SJSA1 (cell line): ENCODE data around the gene PGM5. TPM values are rescaled to one million over a fixed set of nuclear protein-coding genes. Genes with fewer than 3 reads are reported as not detected.
A peak's percentile ranks its signal among the peaks of the same experiment; 100 is the strongest.

ENCODE experiments used
- DNase-seq, 2 experiments: peaks; one replicate each; pipeline ENCODE4 v3.0.0-alpha.2; 2015 to 2020; ENCODE audit warnings: low spot score in 2 of 2, low read depth in 1 of 2
- H3K27ac ChIP-seq: fragments of 250-450 bp; sonication (Bioruptor Pico); 2 replicates; pipeline ENCODE4 v1.5.1; 2020; ENCODE audit warnings: mild to moderate bottlenecking, moderate library complexity
- H3K27me3 ChIP-seq: fragments of 250-450 bp; sonication (Bioruptor Pico); replicated peaks from 2 replicates; pipeline ENCODE4 v1.5.1; 2020; ENCODE audit warnings: mild to moderate bottlenecking, moderate library complexity
- H3K36me3 ChIP-seq: fragments of 250-450 bp; sonication (Bioruptor Pico); 2 replicates; pipeline ENCODE4 v1.5.1; 2020; ENCODE audit warnings: mild to moderate bottlenecking
- H3K4me1 ChIP-seq: fragments of 250-450 bp; sonication (Bioruptor Pico); replicated peaks from 2 replicates; pipeline ENCODE4 v1.6.1; 2021; ENCODE audit warnings: mild to moderate bottlenecking
- H3K4me3 ChIP-seq: fragments of 250-450 bp; sonication (Bioruptor Pico); 2 replicates; pipeline ENCODE4 v1.5.1; 2020; ENCODE audit warnings: mild to moderate bottlenecking
- H3K9me3 ChIP-seq: fragments of 250-450 bp; sonication (Bioruptor Pico); replicated peaks from 2 replicates; pipeline ENCODE4 v1.5.1; 2020; ENCODE audit warnings: mild to moderate bottlenecking
- total RNA-seq: library from RNA; depleted of rRNA; stranded (reverse); fragments of >200 nt; shearing (Covaris generic); gene quantifications from 2 replicates; pipeline ENCODE4 v1.2.3, GENCODE V29; 2014

Gene PGM5
- total RNA-seq, 1 experiment from 2014 or later, result 0.03 TPM

DNA sequence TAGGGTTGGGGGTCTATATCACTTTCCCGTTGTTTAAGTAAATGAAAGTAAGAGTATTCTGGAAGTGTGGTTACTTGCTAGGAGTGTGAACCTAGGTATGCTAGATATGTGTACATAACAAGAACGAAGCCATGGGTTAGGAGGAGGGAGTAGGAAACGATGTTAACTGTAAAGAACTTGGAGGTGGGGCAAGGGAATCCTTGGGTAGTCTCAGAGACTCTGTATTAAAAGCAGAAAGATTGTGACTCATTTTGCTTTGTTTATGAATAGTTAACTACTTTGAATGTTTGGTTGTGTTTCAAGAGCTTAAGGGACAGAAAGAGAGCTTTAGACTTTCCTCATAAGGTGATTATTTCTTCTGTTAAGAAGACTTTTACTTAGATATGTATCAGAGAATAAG lies 124.4 kb downstream of the PGM5 start:
- Histone ChIP-seq H3K9me3 (no peaks in the 10 kb centered on the region), H3K4me1 (no peaks in the 10 kb centered on the region), H3K27ac (no peak overlapping the region), H3K4me3 (no peak overlapping the region), H3K27me3 (no peaks in the 10 kb centered on the region), H3K36me3 (no peaks in the 10 kb centered on the region)
- no peak for DNase-seq

DNA sequence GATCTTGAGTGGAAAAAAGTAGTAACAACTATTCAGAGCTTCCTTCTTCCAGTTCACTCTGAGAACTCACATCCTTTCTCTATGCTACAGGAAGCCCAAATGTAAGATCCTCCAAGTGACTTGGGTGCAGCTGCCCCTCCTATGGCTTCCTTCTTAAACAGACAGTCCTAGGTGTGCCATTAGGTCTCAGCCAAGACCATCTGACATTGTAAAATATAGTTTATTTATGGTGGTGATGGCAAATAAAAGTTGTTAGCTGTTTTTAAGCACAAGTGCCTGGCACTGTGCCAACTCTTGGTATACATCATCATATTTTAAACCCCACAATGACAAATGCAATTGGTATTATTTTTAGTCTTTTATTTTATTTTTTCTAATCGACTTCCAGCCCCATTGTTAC lies 126.1 kb downstream of the PGM5 start:
- no peaks in the 10 kb centered on the region for H3K4me1 ChIP-seq
- DNase-seq, result no peak
- H3K4me3 ChIP-seq, result no peak overlapping the region
- H3K27me3 ChIP-seq, result no peaks in the 10 kb centered on the region
- H3K36me3 ChIP-seq, result no peaks in the 10 kb centered on the region
- H3K27ac ChIP-seq, result no peak overlapping the region
- no peaks in the 10 kb centered on the region for H3K9me3 ChIP-seq

DNA sequence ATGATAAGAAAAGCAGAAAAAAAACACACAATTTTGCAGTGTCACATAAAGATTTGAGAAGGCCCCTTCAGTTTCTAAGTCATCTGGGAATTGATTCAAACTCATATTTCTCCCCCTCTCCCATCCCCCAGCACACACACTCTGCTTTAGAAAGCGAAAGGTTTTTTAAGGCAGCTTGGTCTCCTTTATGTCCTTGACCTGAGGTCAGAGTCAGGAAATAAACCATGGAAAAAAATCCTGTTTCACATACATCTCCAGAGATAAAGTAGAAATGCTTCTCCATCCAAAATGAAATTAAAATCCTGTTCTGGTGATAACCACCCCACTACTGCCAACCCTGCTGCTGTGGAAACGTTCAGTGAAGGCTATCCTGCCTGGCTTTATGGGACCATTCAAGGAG lies 131.7 kb downstream of the PGM5 start:
- no peaks in the 10 kb centered on the region for H3K36me3 ChIP-seq
- H3K4me1 ChIP-seq, result no peaks in the 10 kb centered on the region
- H3K27ac ChIP-seq, result no peak overlapping the region
- H3K9me3 ChIP-seq, result no peaks in the 10 kb centered on the region
- H3K4me3 ChIP-seq, result no peak overlapping the region
- no peak for DNase-seq
- H3K27me3 ChIP-seq, result 0 out of 2 replicates have a peak, but pooled peaks cover 2% of the 10 kb centered on the region

DNA sequence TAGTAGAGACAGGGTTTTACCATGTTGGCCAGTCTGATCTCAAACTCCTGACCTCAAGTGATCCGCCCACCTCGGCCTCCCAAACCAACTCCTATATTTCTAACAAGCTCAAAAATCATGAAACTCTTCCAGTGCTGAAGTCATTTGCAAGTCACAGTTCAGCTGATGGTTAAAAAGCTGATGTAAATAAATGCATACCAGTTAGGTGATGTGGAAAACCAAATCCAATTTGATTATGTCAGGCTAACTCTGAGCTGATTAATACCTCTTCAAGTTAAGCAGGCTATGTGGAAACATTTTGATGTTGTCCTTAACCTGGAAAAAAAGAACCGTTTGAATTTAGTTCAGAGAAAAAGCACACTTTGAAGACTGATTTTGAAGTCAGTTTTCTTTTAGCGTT lies 133.2 kb downstream of the PGM5 start:
- H3K27ac ChIP-seq, result no peak overlapping the region
- H3K27me3 ChIP-seq, result 0 out of 2 replicates have a peak, but pooled peaks cover 2% of the 10 kb centered on the region
- no peaks in the 10 kb centered on the region for H3K4me1 ChIP-seq
- DNase-seq, result no peak
- no peaks in the 10 kb centered on the region for H3K36me3 ChIP-seq
- no peak overlapping the region for H3K4me3 ChIP-seq
- H3K9me3 ChIP-seq, result no peaks in the 10 kb centered on the region

- H3K4me1 ChIP-seq, result no peaks in the 10 kb centered on the region
- no peak overlapping the region for H3K4me3 ChIP-seq
- DNase-seq, result no peak
- H3K9me3 ChIP-seq, result no peaks in the 10 kb centered on the region
- 0 out of 2 replicates have a peak, but pooled peaks cover 2% of the 10 kb centered on the region for H3K27me3 ChIP-seq
- no peaks in the 10 kb centered on the region for H3K36me3 ChIP-seq
- H3K27ac ChIP-seq, result no peak overlapping the region
Observed at GRCh38 chr9:68492806-68493205, 136.4 kb downstream of the PGM5 start.

GRCh38 chr9:68493541-68493940 lies 137.1 kb downstream of the PGM5 start:
- H3K27ac ChIP-seq, result no peak overlapping the region
- 0 out of 2 replicates have a peak, but pooled peaks cover 2% of the 10 kb centered on the region for H3K27me3 ChIP-seq
- H3K36me3 ChIP-seq, result no peaks in the 10 kb centered on the region
- no peak for DNase-seq
- no peaks in the 10 kb centered on the region for H3K9me3 ChIP-seq
- H3K4me1 ChIP-seq, result no peaks in the 10 kb centered on the region
- H3K4me3 ChIP-seq, result no peak overlapping the region

- DNase-seq, result no peak
- no peak overlapping the region for H3K27ac ChIP-seq
- H3K9me3 ChIP-seq, result no peaks in the 10 kb centered on the region
- 0 out of 2 replicates have a peak, but pooled peaks cover 2% of the 10 kb centered on the region for H3K27me3 ChIP-seq
- H3K4me1 ChIP-seq, result no peaks in the 10 kb centered on the region
- H3K36me3 ChIP-seq, result no peaks in the 10 kb centered on the region
- no peak overlapping the region for H3K4me3 ChIP-seq
Observed at GRCh38 chr9:68493958-68494577, 137.7 kb downstream of the PGM5 start.

GRCh38 chr9:68495247-68495646 lies 138.8 kb downstream of the PGM5 start:
- Histone ChIP-seq H3K4me3 (no peak overlapping the region), H3K9me3 (no peaks in the 10 kb centered on the region), H3K4me1 (no peaks in the 10 kb centered on the region), H3K27me3 (0 out of 2 replicates have a peak, but pooled peaks cover 2% of the 10 kb centered on the region), H3K27ac (no peak overlapping the region), H3K36me3 (no peaks in the 10 kb centered on the region)
- no peak for DNase-seq

GRCh38 chr9:68496356-68496755 lies 139.9 kb downstream of the PGM5 start:
- no peaks in the 10 kb centered on the region for H3K4me1 ChIP-seq
- no peak for DNase-seq

DNA sequence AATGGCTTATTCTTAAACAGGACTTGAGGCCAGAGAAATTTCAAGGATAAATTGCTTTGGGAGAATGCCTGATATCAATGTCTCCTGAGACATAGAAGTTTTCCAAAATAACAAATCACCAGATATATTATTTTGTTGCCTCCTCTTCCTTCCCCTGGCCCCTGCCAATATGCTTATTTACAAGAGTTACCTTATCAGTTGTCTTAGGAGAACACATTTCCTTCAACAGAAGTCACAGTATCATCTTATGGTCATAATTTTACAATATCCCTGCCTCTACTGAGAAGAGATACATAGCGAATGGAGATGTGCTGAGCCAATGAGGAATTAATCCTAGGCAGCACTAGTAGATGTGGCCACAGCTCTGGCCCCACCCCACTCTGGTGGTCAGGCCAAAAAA lies 141.2 kb downstream of the PGM5 start:
- Histone ChIP-seq H3K27ac (no peak overlapping the region), H3K9me3 (no peaks in the 10 kb centered on the region), H3K4me1 (no peaks in the 10 kb centered on the region), H3K36me3 (no peaks in the 10 kb centered on the region), H3K27me3 (no peaks in the 10 kb centered on the region), H3K4me3 (no peak overlapping the region)
- DNase-seq, result no peak

More at GRCh38 chr9:68496356-68496755, 139.9 kb downstream of the PGM5 start:
- Histone ChIP-seq H3K27me3 (no peaks in the 10 kb centered on the region), H3K9me3 (no peaks in the 10 kb centered on the region), H3K36me3 (no peaks in the 10 kb centered on the region), H3K4me3 (no peak overlapping the region), H3K27ac (no peak overlapping the region)

DNA sequence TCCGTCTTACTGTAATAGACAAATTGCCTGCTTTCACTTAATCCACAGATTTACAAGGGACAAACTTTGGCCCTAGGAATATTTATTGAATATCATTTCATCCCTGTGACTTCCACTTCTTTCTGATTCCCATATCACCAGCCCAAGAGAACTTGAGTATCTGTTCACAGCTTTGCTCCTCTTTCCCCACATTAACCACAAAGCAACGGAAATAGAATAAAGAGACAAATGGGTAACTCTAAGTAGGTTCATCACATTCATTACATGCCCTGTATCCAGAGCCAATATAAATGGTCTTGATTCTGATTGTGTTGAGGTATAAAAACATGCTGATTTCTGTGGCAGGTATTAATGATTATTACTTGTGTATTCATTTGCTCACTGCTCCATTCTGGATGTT lies 142.4 kb downstream of the PGM5 start:
- Histone ChIP-seq H3K36me3 (no peaks in the 10 kb centered on the region), H3K27me3 (no peaks in the 10 kb centered on the region), H3K4me3 (no peak overlapping the region), H3K27ac (no peak overlapping the region), H3K4me1 (no peaks in the 10 kb centered on the region), H3K9me3 (no peaks in the 10 kb centered on the region)
- no peak for DNase-seq

GRCh38 chr9:68500457-68501381 lies 144.3 kb downstream of the PGM5 start:
- Histone ChIP-seq H3K4me1 (no peaks in the 10 kb centered on the region), H3K36me3 (no peaks in the 10 kb centered on the region), H3K27me3 (no peaks in the 10 kb centered on the region), H3K9me3 (no peaks in the 10 kb centered on the region), H3K27ac (no peak overlapping the region), H3K4me3 (no peak overlapping the region)
- DNase-seq, result peak in 1 of 2 experiments; percentile 3

GRCh38 chr9:68502279-68502678 lies 145.9 kb downstream of the PGM5 start:
- H3K36me3 ChIP-seq, result no peaks in the 10 kb centered on the region
- no peak overlapping the region for H3K4me3 ChIP-seq
- H3K4me1 ChIP-seq, result no peaks in the 10 kb centered on the region
- H3K9me3 ChIP-seq, result no peaks in the 10 kb centered on the region
- H3K27ac ChIP-seq, result no peak overlapping the region
- no peak for DNase-seq
- no peaks in the 10 kb centered on the region for H3K27me3 ChIP-seq

DNA sequence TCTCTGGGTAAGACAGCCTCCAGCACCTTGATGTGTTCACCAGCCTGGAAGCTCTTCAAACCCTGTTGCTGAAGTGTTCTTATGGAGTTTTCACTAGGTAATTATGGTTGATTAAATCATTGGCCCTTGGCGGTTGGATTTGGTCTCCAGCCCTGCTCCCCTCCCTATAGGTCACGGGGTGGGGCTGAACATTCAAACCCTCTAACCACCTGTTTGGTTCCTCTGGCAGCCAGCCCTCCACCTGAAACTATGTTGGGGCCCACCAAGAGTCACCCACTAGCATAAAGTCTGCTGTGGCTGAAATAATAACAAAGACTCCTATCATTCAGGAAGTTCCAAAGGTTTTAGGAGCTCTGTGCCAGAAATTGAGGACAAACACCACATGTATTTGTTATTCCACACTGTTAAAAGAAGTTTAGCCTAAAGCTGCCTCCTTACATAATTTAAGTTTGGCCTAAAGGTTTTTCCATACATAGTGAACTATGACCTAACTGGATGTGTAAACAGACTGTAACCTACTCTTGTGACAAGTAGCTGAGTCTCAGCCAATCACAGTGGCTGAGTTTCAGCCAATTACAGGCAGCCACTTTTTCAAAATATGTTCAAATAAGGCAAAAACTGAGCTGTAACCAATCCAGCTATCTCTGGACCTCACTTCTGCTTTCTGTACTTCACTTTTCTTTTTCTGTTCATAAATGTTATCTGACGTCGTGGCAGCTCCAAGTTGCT lies 149.4 kb downstream of the PGM5 start:
- no peak for DNase-seq
- Histone ChIP-seq H3K4me1 (no peaks in the 10 kb centered on the region), H3K36me3 (no peaks in the 10 kb centered on the region), H3K27ac (no peak overlapping the region), H3K27me3 (no peaks in the 10 kb centered on the region), H3K9me3 (no peaks in the 10 kb centered on the region), H3K4me3 (no peak overlapping the region)
